HepG2 (cell line): ENCODE data around the gene GCLC. TPM values are rescaled to one million over a fixed set of nuclear protein-coding genes. Genes with fewer than 3 reads are reported as not detected.
A peak's percentile ranks its signal among the peaks of the same experiment; 100 is the strongest.

Source experiments
- ELF4 ChIP-seq: sonication (generic); formaldehyde crosslinking; IDR thresholded peaks from 2 replicates; pipeline ENCODE4 v1.5.0; 2020; ENCODE audit warnings: missing genetic modification reagents, mild to moderate bottlenecking, moderate library complexity, borderline replicate concordance
- KDM5A ChIP-seq: fragments of 200-600 bp; sonication (generic); IDR thresholded peaks from 2 replicates; pipeline ENCODE4 v1.7.0; 2018; ENCODE audit warnings: antibody characterized with exemption, mild to moderate bottlenecking, low read length, borderline replicate concordance
- MIER3 ChIP-seq: IDR thresholded peaks from 2 replicates; pipeline ENCODE4 v1.6.1; 2016; ENCODE audit warnings: missing compliant biosample characterization, borderline replicate concordance
- PAWR ChIP-seq: sonication (generic); formaldehyde crosslinking; IDR thresholded peaks from 2 replicates; pipeline ENCODE4 v1.4.0; 2020; ENCODE audit warnings: missing genetic modification reagents, mild to moderate bottlenecking, borderline replicate concordance
- POGZ ChIP-seq: sonication (generic); formaldehyde crosslinking; IDR thresholded peaks from 2 replicates; pipeline ENCODE4 v1.4.0; 2020; ENCODE audit warnings: mild to moderate bottlenecking, missing genetic modification reagents
- SKI ChIP-seq: fragments of 450-650 bp; IDR thresholded peaks from one replicate; pipeline ENCODE4 v1.6.1; 2018; ENCODE audit warnings: mild to moderate bottlenecking; ENCODE audit not compliant: partially characterized antibody
- SNAPC2 ChIP-seq: sonication (generic); formaldehyde crosslinking; IDR thresholded peaks from 2 replicates; pipeline ENCODE4 v1.8.1; 2022; ENCODE audit warnings: mild to moderate bottlenecking, missing genetic modification reagents
- STAG1 ChIP-seq: sonication (generic); formaldehyde crosslinking; IDR thresholded peaks from 2 replicates; pipeline ENCODE4 v1.4.0; 2020; ENCODE audit warnings: missing genetic modification reagents
- THAP11 ChIP-seq: IDR thresholded peaks from 2 replicates; pipeline ENCODE4 v1.6.1; 2016; ENCODE audit warnings: missing biosample characterization, missing genetic modification reagents
- ZFP37 ChIP-seq: sonication (generic); formaldehyde crosslinking; IDR thresholded peaks from 2 replicates; pipeline ENCODE4 v1.4.0; 2020; ENCODE audit warnings: missing genetic modification reagents, borderline replicate concordance
- ZNF17 ChIP-seq: sonication (generic); formaldehyde crosslinking; IDR thresholded peaks from 2 replicates; pipeline ENCODE4 v1.5.0; 2020; ENCODE audit warnings: mild to moderate bottlenecking, missing genetic modification reagents
- ZNF232 ChIP-seq: sonication (generic); formaldehyde crosslinking; IDR thresholded peaks from 2 replicates; pipeline ENCODE4 v1.4.0; 2020; ENCODE audit warnings: missing genetic modification reagents, borderline replicate concordance
- ZNF589 ChIP-seq: sonication (generic); formaldehyde crosslinking; conservative IDR thresholded peaks from 2 replicates; pipeline ENCODE4 v1.8.0; 2022; ENCODE audit warnings: mild to moderate bottlenecking, moderate library complexity, missing genetic modification reagents
- ZNF749 ChIP-seq: sonication (generic); formaldehyde crosslinking; IDR thresholded peaks from 2 replicates; pipeline ENCODE4 v1.8.0; 2022; ENCODE audit warnings: mild to moderate bottlenecking, missing genetic modification reagents, moderate library complexity, borderline replicate concordance
- polyA plus RNA-seq, 8 experiments: library from polyadenylated mRNA; depleted of rRNA in 3 of 8; stranded (reverse) in 7 of 8; unstranded in 1 of 8; fragments of >200 nt; fragmentation: Illumina TruSeq in 4 of 8; extraction: Trizol in 4 of 8; gene quantifications; 2 replicates each; pipeline versions ENCODE4 v1.2.1 to v1.2.3, GENCODE V29; 2011 to 2016; ENCODE audit warnings: low read depth in 4 of 8, missing spikeins in 1 of 8, mixed read lengths in 1 of 8; ENCODE audit not compliant: insufficient read depth in 1 of 8
- total RNA-seq, 5 experiments: library from RNA; depleted of rRNA; stranded (reverse); fragments of >200 nt; fragmentation: Illumina TruSeq; extraction: Trizol; gene quantifications; 2 replicates each; pipeline ENCODE4 v1.2.3, GENCODE V29; 2016; ENCODE audit warnings: low read depth in 1 of 5
- TF ChIP-seq, protein P1 (sequence below): sonication (generic); formaldehyde crosslinking; conservative IDR thresholded peaks from 2 replicates; pipeline ENCODE4 v1.4.0; 2020; ENCODE audit warnings: mild to moderate bottlenecking, missing genetic modification reagents, moderate library complexity
- TF ChIP-seq, protein P2 (sequence below): IDR thresholded peaks from 2 replicates; pipeline ENCODE4 v1.6.1; 2016; ENCODE audit warnings: low read depth, control low read depth
- TF ChIP-seq, protein P3 (sequence below): sonication (generic); formaldehyde crosslinking; IDR thresholded peaks from 2 replicates; pipeline ENCODE4 v1.5.0; 2020; ENCODE audit warnings: mild to moderate bottlenecking, missing genetic modification reagents, moderate library complexity
- TF ChIP-seq, protein P4 (sequence below): IDR thresholded peaks from 2 replicates; pipeline ENCODE4 v1.4.0; 2020; ENCODE audit warnings: mild to moderate bottlenecking, missing genetic modification reagents

GCLC gene
- total and polyA plus RNA-seq, 2 of the 13 experiments (the other 11 are each of a cell fraction or from before 2014, with no cell fraction given): 35.3 to 84.6 TPM

DNA sequence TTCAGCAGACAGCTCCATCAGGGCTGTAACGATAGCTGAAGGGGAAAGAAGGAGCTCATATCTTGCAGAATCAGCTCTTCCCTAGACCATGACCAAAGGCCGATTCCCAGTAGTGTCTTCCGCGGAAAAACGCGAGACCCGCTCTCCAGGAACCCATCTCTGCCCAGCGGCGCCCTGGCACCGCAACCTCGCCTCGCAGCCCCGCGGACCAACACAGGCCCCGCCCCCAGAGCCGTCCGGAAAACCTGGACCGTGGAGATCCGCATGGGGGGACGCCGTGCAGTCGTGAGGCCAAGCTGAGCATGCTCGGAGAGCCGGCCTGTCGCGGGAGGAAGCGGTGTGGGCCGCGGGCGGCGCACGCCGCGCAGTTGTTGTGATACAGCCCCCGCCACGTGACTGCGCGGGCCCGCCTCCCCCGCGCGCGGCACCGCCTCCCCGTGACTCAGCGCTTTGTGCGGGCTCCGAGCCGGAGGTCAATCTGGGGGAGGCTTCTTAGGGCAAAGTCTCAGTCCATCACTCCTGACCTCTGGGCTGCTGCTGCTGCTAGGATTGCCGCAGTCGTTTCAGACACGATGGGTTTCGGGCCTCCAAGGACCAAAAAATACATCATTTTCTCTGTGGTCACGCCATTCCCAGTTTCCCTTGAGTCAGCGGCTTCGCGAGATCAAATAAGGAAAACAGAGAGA, 3.1 kb upstream of the GCLC start (continued):
- TF ChIP-seq, protein P1, sequence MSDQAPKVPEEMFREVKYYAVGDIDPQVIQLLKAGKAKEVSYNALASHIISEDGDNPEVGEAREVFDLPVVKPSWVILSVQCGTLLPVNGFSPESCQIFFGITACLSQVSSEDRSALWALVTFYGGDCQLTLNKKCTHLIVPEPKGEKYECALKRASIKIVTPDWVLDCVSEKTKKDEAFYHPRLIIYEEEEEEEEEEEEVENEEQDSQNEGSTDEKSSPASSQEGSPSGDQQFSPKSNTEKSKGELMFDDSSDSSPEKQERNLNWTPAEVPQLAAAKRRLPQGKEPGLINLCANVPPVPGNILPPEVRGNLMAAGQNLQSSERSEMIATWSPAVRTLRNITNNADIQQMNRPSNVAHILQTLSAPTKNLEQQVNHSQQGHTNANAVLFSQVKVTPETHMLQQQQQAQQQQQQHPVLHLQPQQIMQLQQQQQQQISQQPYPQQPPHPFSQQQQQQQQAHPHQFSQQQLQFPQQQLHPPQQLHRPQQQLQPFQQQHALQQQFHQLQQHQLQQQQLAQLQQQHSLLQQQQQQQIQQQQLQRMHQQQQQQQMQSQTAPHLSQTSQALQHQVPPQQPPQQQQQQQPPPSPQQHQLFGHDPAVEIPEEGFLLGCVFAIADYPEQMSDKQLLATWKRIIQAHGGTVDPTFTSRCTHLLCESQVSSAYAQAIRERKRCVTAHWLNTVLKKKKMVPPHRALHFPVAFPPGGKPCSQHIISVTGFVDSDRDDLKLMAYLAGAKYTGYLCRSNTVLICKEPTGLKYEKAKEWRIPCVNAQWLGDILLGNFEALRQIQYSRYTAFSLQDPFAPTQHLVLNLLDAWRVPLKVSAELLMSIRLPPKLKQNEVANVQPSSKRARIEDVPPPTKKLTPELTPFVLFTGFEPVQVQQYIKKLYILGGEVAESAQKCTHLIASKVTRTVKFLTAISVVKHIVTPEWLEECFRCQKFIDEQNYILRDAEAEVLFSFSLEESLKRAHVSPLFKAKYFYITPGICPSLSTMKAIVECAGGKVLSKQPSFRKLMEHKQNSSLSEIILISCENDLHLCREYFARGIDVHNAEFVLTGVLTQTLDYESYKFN (CRISPR knock-in tag): peak; percentile 93
- TF ChIP-seq SKI (peak; percentile 86), ZFP37 (CRISPR knock-in tag) (peak; percentile 92), SNAPC2 (peak; percentile 97; the same call in 1 of the 2 replicates), PAWR (CRISPR knock-in tag) (peak; percentile 76; the same call in 1 of the 2 replicates), ZNF17 (peak; percentile 74; the same call in 1 of the 2 replicates), ZNF589 (CRISPR knock-in tag) (peak; percentile 99), KDM5A (peak; percentile 58; the same call in 1 of the 2 replicates), ZNF749 (CRISPR knock-in tag) (peak; percentile 86; the same call in 1 of the 2 replicates), POGZ (peak; percentile 100), ZNF232 (CRISPR knock-in tag) (peak; percentile 85), THAP11 (CRISPR knock-in tag) (peak; percentile 91), MIER3 (peak; percentile 95; the same call in 1 of the 2 replicates), STAG1 (CRISPR knock-in tag) (peak; percentile 58), ELF4 (CRISPR knock-in tag) (peak; percentile 65; the same call in 1 of the 2 replicates)
- TF ChIP-seq, protein P2, sequence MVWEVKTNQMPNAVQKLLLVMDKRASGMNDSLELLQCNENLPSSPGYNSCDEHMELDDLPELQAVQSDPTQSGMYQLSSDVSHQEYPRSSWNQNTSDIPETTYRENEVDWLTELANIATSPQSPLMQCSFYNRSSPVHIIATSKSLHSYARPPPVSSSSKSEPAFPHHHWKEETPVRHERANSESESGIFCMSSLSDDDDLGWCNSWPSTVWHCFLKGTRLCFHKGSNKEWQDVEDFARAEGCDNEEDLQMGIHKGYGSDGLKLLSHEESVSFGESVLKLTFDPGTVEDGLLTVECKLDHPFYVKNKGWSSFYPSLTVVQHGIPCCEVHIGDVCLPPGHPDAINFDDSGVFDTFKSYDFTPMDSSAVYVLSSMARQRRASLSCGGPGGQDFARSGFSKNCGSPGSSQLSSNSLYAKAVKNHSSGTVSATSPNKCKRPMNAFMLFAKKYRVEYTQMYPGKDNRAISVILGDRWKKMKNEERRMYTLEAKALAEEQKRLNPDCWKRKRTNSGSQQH (CRISPR knock-in tag): peak; percentile 87
- TF ChIP-seq, protein P3, sequence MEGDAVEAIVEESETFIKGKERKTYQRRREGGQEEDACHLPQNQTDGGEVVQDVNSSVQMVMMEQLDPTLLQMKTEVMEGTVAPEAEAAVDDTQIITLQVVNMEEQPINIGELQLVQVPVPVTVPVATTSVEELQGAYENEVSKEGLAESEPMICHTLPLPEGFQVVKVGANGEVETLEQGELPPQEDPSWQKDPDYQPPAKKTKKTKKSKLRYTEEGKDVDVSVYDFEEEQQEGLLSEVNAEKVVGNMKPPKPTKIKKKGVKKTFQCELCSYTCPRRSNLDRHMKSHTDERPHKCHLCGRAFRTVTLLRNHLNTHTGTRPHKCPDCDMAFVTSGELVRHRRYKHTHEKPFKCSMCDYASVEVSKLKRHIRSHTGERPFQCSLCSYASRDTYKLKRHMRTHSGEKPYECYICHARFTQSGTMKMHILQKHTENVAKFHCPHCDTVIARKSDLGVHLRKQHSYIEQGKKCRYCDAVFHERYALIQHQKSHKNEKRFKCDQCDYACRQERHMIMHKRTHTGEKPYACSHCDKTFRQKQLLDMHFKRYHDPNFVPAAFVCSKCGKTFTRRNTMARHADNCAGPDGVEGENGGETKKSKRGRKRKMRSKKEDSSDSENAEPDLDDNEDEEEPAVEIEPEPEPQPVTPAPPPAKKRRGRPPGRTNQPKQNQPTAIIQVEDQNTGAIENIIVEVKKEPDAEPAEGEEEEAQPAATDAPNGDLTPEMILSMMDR (CRISPR knock-in tag): peak; percentile 74
- TF ChIP-seq, protein P4, sequence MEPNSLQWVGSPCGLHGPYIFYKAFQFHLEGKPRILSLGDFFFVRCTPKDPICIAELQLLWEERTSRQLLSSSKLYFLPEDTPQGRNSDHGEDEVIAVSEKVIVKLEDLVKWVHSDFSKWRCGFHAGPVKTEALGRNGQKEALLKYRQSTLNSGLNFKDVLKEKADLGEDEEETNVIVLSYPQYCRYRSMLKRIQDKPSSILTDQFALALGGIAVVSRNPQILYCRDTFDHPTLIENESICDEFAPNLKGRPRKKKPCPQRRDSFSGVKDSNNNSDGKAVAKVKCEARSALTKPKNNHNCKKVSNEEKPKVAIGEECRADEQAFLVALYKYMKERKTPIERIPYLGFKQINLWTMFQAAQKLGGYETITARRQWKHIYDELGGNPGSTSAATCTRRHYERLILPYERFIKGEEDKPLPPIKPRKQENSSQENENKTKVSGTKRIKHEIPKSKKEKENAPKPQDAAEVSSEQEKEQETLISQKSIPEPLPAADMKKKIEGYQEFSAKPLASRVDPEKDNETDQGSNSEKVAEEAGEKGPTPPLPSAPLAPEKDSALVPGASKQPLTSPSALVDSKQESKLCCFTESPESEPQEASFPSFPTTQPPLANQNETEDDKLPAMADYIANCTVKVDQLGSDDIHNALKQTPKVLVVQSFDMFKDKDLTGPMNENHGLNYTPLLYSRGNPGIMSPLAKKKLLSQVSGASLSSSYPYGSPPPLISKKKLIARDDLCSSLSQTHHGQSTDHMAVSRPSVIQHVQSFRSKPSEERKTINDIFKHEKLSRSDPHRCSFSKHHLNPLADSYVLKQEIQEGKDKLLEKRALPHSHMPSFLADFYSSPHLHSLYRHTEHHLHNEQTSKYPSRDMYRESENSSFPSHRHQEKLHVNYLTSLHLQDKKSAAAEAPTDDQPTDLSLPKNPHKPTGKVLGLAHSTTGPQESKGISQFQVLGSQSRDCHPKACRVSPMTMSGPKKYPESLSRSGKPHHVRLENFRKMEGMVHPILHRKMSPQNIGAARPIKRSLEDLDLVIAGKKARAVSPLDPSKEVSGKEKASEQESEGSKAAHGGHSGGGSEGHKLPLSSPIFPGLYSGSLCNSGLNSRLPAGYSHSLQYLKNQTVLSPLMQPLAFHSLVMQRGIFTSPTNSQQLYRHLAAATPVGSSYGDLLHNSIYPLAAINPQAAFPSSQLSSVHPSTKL (CRISPR knock-in tag): peak; percentile 97
